ENCODE data around the gene PRPF19.

The PRPF19 gene

GRCh38 chr11:60869451-60869825 is 36.9 kb downstream of the PRPF19 start:
- H3K27ac ChIP-seq (ENCODE audit: low read depth, low read length), result no peak overlapping the region
- no peak overlapping the region for H4K8ac ChIP-seq (ENCODE audit: low read depth, low read length)
- H3K27me3 ChIP-seq (ENCODE audit: insufficient read depth, low read length, poor library complexity), result no peaks in the 10 kb centered on the region
- H2AK5ac ChIP-seq (ENCODE audit: low read length), result no peak overlapping the region
- DNase-seq, result no peak
- H2BK5ac ChIP-seq (ENCODE audit: low read length), result no peak overlapping the region
- no peak overlapping the region for H3K18ac ChIP-seq (ENCODE audit: low read length)
- no peaks in the 10 kb centered on the region for H3K36me3 ChIP-seq (ENCODE audit: control insufficient read depth, insufficient read depth, low read length)
- no peak overlapping the region for H2BK15ac ChIP-seq (replicated peaks; ENCODE audit: low read depth)
- H3K4me3 ChIP-seq (ENCODE audit: low read length), result no peak overlapping the region
- no peak overlapping the region for H3K23ac ChIP-seq (ENCODE audit: low read length)
- no peaks in the 10 kb centered on the region for H3K79me2 ChIP-seq (ENCODE audit: control insufficient read depth, insufficient read depth, low read length)
- H3K4me2 ChIP-seq (ENCODE audit: low read length), result no peak overlapping the region
- H2BK120ac ChIP-seq (ENCODE audit: low read depth, low read length), result no peak overlapping the region
- no CpG with 5 or more reads among the region's 7 CpGs for WGBS (ENCODE audit: extremely low coverage, insufficient coverage, low lambda C conversion rate)
- H3K4me1 ChIP-seq (ENCODE audit: control insufficient read depth, low read depth, low read length), result no peaks in the 10 kb centered on the region
- H3K56ac ChIP-seq (ENCODE audit: low read length), result no peak overlapping the region
- H4K5ac ChIP-seq (ENCODE audit: low read length), result no peak overlapping the region
- no peaks in the 10 kb centered on the region for H3K79me1 ChIP-seq (ENCODE audit: low read length)
- no peak overlapping the region for H3K9ac ChIP-seq (ENCODE audit: low read length)
- H3K4ac ChIP-seq (ENCODE audit: low read depth, low read length), result no peak overlapping the region

DNA sequence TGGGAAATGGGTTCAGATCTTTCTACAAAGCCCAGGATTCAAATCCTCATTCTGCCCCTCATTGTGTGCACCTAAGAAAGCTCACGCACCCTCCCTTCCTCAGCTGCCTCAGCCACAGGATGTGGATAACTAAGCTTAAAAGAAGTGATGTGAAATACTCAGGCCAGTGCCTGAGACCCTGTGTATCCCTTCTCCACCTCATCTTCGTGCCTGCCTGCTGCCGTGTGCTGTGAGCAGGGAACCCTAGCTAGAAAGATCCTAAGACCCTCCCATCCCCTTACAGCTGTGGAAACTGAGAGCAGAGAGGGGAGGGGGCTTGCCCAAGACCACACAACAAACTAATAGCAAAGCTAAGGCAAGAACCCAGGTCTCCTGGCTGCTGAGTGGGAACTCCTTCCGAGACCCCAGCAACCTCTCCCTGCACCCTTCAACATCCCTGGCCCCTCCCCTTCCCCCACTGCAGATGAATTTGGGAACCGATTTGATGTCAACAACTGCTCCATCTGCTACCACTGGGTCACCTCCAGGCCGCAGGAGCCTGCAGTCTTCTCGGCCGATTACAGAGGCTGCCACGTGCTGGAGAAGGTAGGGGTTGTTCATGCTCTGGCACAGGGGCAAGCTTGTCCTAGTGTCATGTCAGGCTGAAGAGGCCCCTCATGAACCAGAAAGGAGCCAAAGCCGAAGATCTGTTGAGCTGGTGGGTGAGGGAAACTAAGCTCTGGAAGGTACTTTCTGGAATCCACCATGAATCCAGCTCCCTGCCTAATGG is 37.5 kb downstream of the PRPF19 start:
- H3K9ac ChIP-seq (ENCODE audit: low read length), result no peak overlapping the region
- no peak overlapping the region for H3K18ac ChIP-seq (ENCODE audit: low read length)
- H2AK5ac ChIP-seq (ENCODE audit: low read length), result no peak overlapping the region
- H2BK5ac ChIP-seq (ENCODE audit: low read length), result no peak overlapping the region
- no CpG with 5 or more reads among the region's 10 CpGs for WGBS (ENCODE audit: extremely low coverage, insufficient coverage, low lambda C conversion rate)
- H3K56ac ChIP-seq (ENCODE audit: low read length), result no peak overlapping the region
- no peaks in the 10 kb centered on the region for H3K79me1 ChIP-seq (ENCODE audit: low read length)
- H2BK120ac ChIP-seq (ENCODE audit: low read depth, low read length), result no peak overlapping the region
- H2BK15ac ChIP-seq (replicated peaks; ENCODE audit: low read depth), result no peak overlapping the region
- no peak overlapping the region for H3K4ac ChIP-seq (ENCODE audit: low read depth, low read length)
- H3K36me3 ChIP-seq (ENCODE audit: control insufficient read depth, insufficient read depth, low read length), result no peaks in the 10 kb centered on the region
- H3K79me2 ChIP-seq (ENCODE audit: control insufficient read depth, insufficient read depth, low read length), result no peaks in the 10 kb centered on the region
- no peak overlapping the region for H3K4me3 ChIP-seq (ENCODE audit: low read length)
- no peaks in the 10 kb centered on the region for H3K27me3 ChIP-seq (ENCODE audit: insufficient read depth, low read length, poor library complexity)
- H3K4me1 ChIP-seq (ENCODE audit: control insufficient read depth, low read depth, low read length), result no peaks in the 10 kb centered on the region
- DNase-seq, result no peak
- no peak overlapping the region for H4K5ac ChIP-seq (ENCODE audit: low read length)
- no peak overlapping the region for H3K4me2 ChIP-seq (ENCODE audit: low read length)
- no peak overlapping the region for H3K27ac ChIP-seq (ENCODE audit: low read depth, low read length)
- no peak overlapping the region for H3K23ac ChIP-seq (ENCODE audit: low read length)
- H4K8ac ChIP-seq (ENCODE audit: low read depth, low read length), result no peak overlapping the region

DNA sequence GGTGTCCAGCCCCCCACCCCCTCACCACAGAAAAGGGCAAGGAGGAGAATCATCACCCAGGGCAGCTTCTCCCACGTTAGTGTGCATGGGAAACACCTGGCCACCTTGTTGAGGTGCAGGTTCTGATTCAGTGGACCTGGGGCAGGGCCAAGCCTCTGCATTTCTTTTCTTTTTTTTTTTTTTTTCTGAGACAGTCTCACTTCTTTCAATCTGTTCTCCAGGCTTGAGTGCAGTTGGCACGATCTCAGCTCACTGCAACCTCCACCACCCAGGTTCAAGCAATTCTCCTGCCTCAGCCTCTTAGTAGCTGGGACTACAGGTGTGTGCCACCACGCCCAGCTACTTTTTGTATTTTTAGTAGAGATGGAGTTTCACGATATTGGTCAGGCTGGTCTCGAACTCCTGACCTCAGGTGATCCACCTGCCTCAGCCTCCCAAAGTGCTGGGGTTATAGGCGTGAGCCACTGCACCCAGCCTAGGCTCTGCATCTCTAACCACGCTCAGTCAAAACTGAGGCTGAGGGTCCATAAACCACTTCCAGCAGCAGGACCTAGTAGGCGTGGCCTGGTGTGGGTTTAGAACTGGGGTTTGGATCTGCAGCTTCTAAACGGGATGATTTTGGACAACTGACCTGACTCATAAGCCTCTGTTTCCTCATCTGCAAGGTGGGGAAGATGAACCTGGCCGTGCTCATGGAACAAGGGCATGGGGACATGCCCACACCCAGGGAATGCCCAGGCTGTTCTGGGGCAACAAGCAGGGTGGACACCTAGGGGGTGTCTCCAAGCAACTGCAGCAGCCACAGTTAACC is 38.3 kb downstream of the PRPF19 start:
- H3K27me3 ChIP-seq (ENCODE audit: insufficient read depth, low read length, poor library complexity), result no peaks in the 10 kb centered on the region
- no peak overlapping the region for H3K4me3 ChIP-seq (ENCODE audit: low read length)
- no peak overlapping the region for H3K56ac ChIP-seq (ENCODE audit: low read length)
- DNase-seq, result no peak
- no peaks in the 10 kb centered on the region for H3K36me3 ChIP-seq (ENCODE audit: control insufficient read depth, insufficient read depth, low read length)
- no peak overlapping the region for H4K8ac ChIP-seq (ENCODE audit: low read depth, low read length)
- H2AK5ac ChIP-seq (ENCODE audit: low read length), result no peak overlapping the region
- no peak overlapping the region for H3K23ac ChIP-seq (ENCODE audit: low read length)
- H3K9ac ChIP-seq (ENCODE audit: low read length), result no peak overlapping the region
- no peak overlapping the region for H3K4me2 ChIP-seq (ENCODE audit: low read length)
- H2BK15ac ChIP-seq (replicated peaks; ENCODE audit: low read depth), result no peak overlapping the region
- H3K18ac ChIP-seq (ENCODE audit: low read length), result no peak overlapping the region
- no peaks in the 10 kb centered on the region for H3K79me1 ChIP-seq (ENCODE audit: low read length)
- no peak overlapping the region for H3K4ac ChIP-seq (ENCODE audit: low read depth, low read length)
- H3K4me1 ChIP-seq (ENCODE audit: control insufficient read depth, low read depth, low read length), result no peaks in the 10 kb centered on the region
- H4K5ac ChIP-seq (ENCODE audit: low read length), result no peak overlapping the region
- H2BK120ac ChIP-seq (ENCODE audit: low read depth, low read length), result no peak overlapping the region
- no peak overlapping the region for H2BK5ac ChIP-seq (ENCODE audit: low read length)
- no CpG with 5 or more reads among the region's 10 CpGs for WGBS (ENCODE audit: extremely low coverage, insufficient coverage, low lambda C conversion rate)
- no peak overlapping the region for H3K27ac ChIP-seq (ENCODE audit: low read depth, low read length)
- no peaks in the 10 kb centered on the region for H3K79me2 ChIP-seq (ENCODE audit: control insufficient read depth, insufficient read depth, low read length)

DNA sequence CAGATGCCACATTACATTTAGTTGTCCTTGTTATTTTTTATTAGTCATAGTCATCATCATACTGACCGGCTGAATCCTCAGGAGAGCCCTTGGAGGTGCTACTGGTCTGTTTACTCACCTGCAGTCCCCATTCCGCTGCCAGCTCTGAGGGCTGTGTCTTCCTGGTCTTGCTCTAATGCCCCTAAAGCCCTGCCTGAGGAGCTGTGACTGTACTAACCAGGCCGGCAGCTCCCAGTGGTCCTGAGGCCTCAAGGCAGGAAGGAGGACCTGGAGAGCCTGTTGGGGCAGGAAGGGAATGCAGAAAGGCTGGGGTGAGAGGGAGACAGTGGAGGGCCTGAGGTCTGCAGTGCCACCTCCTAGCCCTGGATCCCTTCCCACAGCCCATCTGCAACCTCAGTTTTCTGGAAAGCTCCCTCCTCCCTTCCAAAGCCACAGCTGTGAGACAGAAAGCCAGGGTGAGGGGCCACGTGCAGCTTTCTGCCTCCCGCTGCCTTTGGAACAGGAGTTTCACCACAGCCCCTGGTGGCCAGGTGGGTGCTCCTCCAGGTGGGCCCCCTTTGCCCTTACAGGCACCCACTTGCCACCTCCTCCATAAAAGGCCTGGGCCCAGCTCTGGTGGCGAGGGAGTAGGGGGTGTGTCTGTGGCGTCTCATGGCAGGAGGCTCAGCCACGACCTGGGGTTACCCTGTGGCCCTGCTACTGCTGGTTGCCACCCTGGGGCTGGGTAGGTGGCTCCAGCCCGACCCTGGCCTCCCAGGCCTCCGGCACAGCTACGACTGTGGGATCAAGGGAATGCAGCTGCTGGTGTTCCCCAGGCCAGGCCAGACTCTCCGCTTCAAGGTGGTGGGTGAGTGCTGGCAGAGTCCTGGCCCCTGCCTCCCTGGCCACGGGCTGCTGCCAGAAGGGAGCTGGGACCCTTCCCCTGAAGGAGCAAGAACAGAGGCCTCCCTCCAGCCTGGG is 39.2 kb downstream of the PRPF19 start, which contains the start of gene ZP1:
Gene ZP1, plus strand, starts transcription at position 632 of the 960 bp plus-strand sequence. Its CDS starts 20 bp downstream, at position 652.
- Histone ChIP-seq H3K4me2 (ENCODE audit: low read length) (no peak within 1 kb of the TSS), H2BK15ac (replicated peaks; ENCODE audit: low read depth) (no peak within 1 kb of the TSS), H3K79me1 (ENCODE audit: low read length) (no peaks in the 10 kb centered on the region), H3K27me3 (ENCODE audit: insufficient read depth, low read length, poor library complexity) (no peaks in the 10 kb centered on the region), H2BK120ac (ENCODE audit: low read depth, low read length) (no peak within 1 kb of the TSS), H2BK5ac (ENCODE audit: low read length) (no peak within 1 kb of the TSS), H3K36me3 (ENCODE audit: control insufficient read depth, insufficient read depth, low read length) (no peaks in the 10 kb centered on the region), H4K8ac (ENCODE audit: low read depth, low read length) (no peak within 1 kb of the TSS), H4K5ac (ENCODE audit: low read length) (no peak within 1 kb of the TSS), H3K4me3 (ENCODE audit: low read length) (no peak within 1 kb of the TSS), H3K18ac (ENCODE audit: low read length) (no peak within 1 kb of the TSS), H3K4me1 (ENCODE audit: control insufficient read depth, low read depth, low read length) (no peaks in the 10 kb centered on the region), H2AK5ac (ENCODE audit: low read length) (no peak within 1 kb of the TSS), H3K56ac (ENCODE audit: low read length) (no peak within 1 kb of the TSS), H3K27ac (ENCODE audit: low read depth, low read length) (no peak within 1 kb of the TSS), H3K9ac (ENCODE audit: low read length) (no peak within 1 kb of the TSS), H3K4ac (ENCODE audit: low read depth, low read length) (no peak within 1 kb of the TSS), H3K23ac (ENCODE audit: low read length) (no peak within 1 kb of the TSS), H3K79me2 (ENCODE audit: control insufficient read depth, insufficient read depth, low read length) (no peaks in the 10 kb centered on the region)
- WGBS (ENCODE audit: extremely low coverage, insufficient coverage, low lambda C conversion rate), result no CpG with 5 or more reads among the region's 13 CpGs
- DNase-seq, result peak; percentile 23

DNA sequence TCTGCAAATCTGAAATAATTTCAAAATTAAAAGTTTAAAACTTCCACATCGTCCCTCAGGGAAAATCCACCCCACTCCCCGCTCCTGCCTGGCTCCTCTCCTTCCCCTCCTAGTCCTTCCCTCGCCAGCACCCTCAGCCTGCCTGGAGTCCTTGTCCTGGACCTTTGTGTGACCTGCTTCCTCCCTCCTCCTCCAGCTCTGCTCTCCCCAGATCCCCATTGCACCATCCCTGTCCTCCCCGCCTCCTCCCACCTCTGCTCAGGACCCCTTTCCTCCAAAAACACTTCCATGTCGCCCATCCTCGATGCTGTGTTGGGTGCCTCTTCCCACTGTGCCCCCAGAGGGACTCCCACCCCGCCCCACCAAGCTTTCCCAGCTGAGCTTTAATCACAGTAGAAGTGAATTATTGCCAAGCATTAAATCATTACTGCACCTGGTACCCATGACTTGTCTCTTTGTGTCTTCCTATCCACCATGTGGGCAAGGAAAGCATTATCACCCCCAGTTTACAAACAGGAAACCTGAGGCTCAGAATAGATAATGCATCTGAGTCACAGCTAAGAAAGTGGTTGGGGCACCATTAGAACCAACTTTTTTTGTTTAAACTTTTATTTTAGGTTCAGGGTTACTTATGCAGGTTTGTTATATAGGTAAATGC is 41.4 kb downstream of the PRPF19 start:
- Histone ChIP-seq H3K23ac (ENCODE audit: low read length) (no peak overlapping the region), H3K9ac (ENCODE audit: low read length) (no peak overlapping the region), H2BK15ac (replicated peaks; ENCODE audit: low read depth) (no peak overlapping the region), H3K4me2 (ENCODE audit: low read length) (no peak overlapping the region), H3K27ac (ENCODE audit: low read depth, low read length) (no peak overlapping the region), H3K79me1 (ENCODE audit: low read length) (no peaks in the 10 kb centered on the region), H2BK5ac (ENCODE audit: low read length) (no peak overlapping the region), H3K79me2 (ENCODE audit: control insufficient read depth, insufficient read depth, low read length) (no peaks in the 10 kb centered on the region), H2AK5ac (ENCODE audit: low read length) (no peak overlapping the region), H4K5ac (ENCODE audit: low read length) (no peak overlapping the region), H3K4me1 (ENCODE audit: control insufficient read depth, low read depth, low read length) (no peaks in the 10 kb centered on the region), H3K4ac (ENCODE audit: low read depth, low read length) (no peak overlapping the region), H3K4me3 (ENCODE audit: low read length) (no peak overlapping the region), H3K27me3 (ENCODE audit: insufficient read depth, low read length, poor library complexity) (no peaks in the 10 kb centered on the region), H4K8ac (ENCODE audit: low read depth, low read length) (no peak overlapping the region), H2BK120ac (ENCODE audit: low read depth, low read length) (no peak overlapping the region), H3K36me3 (ENCODE audit: control insufficient read depth, insufficient read depth, low read length) (no peaks in the 10 kb centered on the region), H3K18ac (ENCODE audit: low read length) (no peak overlapping the region), H3K56ac (ENCODE audit: low read length) (no peak overlapping the region)
- DNase-seq, result no peak
- WGBS (ENCODE audit: extremely low coverage, insufficient coverage, low lambda C conversion rate), result no CpG with 5 or more reads among the region's 7 CpGs
